Mucosa of descending colon (tissue), 3 donors: ENCODE results near the gene CASR. TPM values are rescaled to one million over a fixed set of nuclear protein-coding genes. Genes with fewer than 3 reads are reported as not detected.

Source experiments
- ATAC-seq: fragments of 200-7000 bp; cut with Tn5 transposase; one replicate; pipeline ENCODE4 v1.9.1; 2020; ENCODE audit warnings: mild to moderate bottlenecking, moderate library complexity
- DNase-seq, 3 donors: peaks; one replicate each; pipeline ENCODE4 v3.0.0-alpha.2; 2020
- H3K36me3 ChIP-seq: fragments of 200-600 bp; one replicate; pipeline ENCODE4 v1.8.0; 2021; ENCODE audit warnings: low read depth, mild to moderate bottlenecking
- H3K4me1 ChIP-seq: fragments of 200-600 bp; one replicate; pipeline ENCODE4 v1.8.0; 2021; ENCODE audit warnings: low read depth, mild to moderate bottlenecking
- H3K4me3 ChIP-seq: fragments of 200-600 bp; one replicate; pipeline ENCODE4 v1.8.0; 2021; ENCODE audit warnings: mild to moderate bottlenecking
- H3K9me3 ChIP-seq: fragments of 200-600 bp; one replicate; pipeline ENCODE4 v1.8.0; 2021; ENCODE audit warnings: mild to moderate bottlenecking
- CTCF ChIP-seq: fragments of 200-600 bp; IDR thresholded peaks from one replicate; pipeline ENCODE4 v1.8.0; 2022; ENCODE audit warnings: antibody characterized with exemption, mild to moderate bottlenecking
- intact Hi-C, 2 donors: fragments of 100-400 bp; cut with DNase I in 1 of 2; cut with micrococcal nuclease in 1 of 2; formaldehyde crosslinking; loops; one replicate each; pipeline versions ENCODE4 v1.11.0 to v1.11.1; 2022; cut with DNase I, micrococcal nuclease
- total RNA-seq, 3 donors: library from RNA; stranded (reverse); fragmentation: NEBNext Ultra II Directional in 2 of 3; extraction: Animal tissue kit (Norgen Biotek cat#: 25700) in 2 of 3; gene quantifications; one replicate each; pipeline versions ENCODE4 v1.2.1 to v1.2.4, GENCODE V29; 2021 to 2023
- donor health status: DM: no; HTN: no; CAD: no; lungs with moderate emphysema.
- donor health status: DM: no; HTN: no; CAD: no.
- donor health status: DM: no; HTN: yes; CAD: no.

Gene CASR
- total RNA-seq, 3 donors from 2014 or later = 0.32 to 1.2 (median 0.36) TPM

- no peaks in the 10 kb centered on the region for H3K4me1 ChIP-seq
Measured at GRCh38 chr3:122232485-122232884, 49.0 kb downstream of the CASR start.

GRCh38 chr3:122233101-122233952 is 49.9 kb downstream of the CASR start:
- ATAC-seq = peak; percentile 66

More at GRCh38 chr3:122232485-122232884, 49.0 kb downstream of the CASR start:
- Histone ChIP-seq H3K36me3 (no peaks in the 10 kb centered on the region), H3K9me3 (no peaks in the 10 kb centered on the region), H3K4me3 (no peak overlapping the region)
- TF ChIP-seq CTCF = no peak
- ATAC-seq = no peak
- intact Hi-C loops = no loop called here
- no peak for DNase-seq

GRCh38 chr3:122234117-122234516 is 50.6 kb downstream of the CASR start:
- no peaks in the 10 kb centered on the region for H3K36me3 ChIP-seq
- TF ChIP-seq CTCF = no peak
- H3K4me3 ChIP-seq = no peak overlapping the region
- ATAC-seq (no peak), DNase-seq (no peak)
- H3K9me3 ChIP-seq = no peaks in the 10 kb centered on the region
- intact Hi-C loops = no loop called here
- H3K4me1 ChIP-seq = no peaks in the 10 kb centered on the region

More at GRCh38 chr3:122233101-122233952, 49.9 kb downstream of the CASR start:
- intact Hi-C loops = no loop called here
- no peaks in the 10 kb centered on the region for H3K9me3 ChIP-seq
- no peak for TF ChIP-seq CTCF
- H3K4me1 ChIP-seq = no peaks in the 10 kb centered on the region
- H3K36me3 ChIP-seq = no peaks in the 10 kb centered on the region
- H3K4me3 ChIP-seq = no peak overlapping the region
- DNase-seq = peak in 1 of 3 donors; percentile 31

- DNase-seq = no peak
- intact Hi-C loops = no loop called here
- Histone ChIP-seq H3K9me3 (no peaks in the 10 kb centered on the region), H3K4me1 (no peaks in the 10 kb centered on the region), H3K4me3 (no peak overlapping the region), H3K36me3 (no peaks in the 10 kb centered on the region)
- ATAC-seq = no peak
- no peak for TF ChIP-seq CTCF
Measured at GRCh38 chr3:122235147-122235546, 51.7 kb downstream of the CASR start.

DNA sequence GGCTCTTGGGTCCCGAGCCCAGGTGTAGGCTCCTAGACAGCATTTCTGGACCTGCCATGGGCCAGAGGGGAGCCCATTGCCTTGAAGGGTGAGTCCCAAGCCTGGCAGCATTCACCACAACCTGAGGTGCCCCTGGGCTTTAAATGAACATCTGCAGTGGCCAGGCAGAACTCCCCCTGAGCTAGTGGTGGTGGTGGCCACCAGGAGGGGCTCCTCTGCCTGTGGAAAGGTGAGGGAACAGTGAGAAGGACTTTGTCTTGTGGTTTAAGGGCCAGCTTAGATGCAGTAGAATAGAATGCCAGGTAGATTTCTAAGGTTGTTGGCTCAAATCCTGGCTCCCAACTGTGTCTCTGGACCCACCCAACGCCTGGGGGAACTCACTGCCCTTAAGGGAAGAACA is 55.6 kb downstream of the CASR start:
- no peak for TF ChIP-seq CTCF
- H3K4me3 ChIP-seq = no peak overlapping the region
- intact Hi-C loops = no loop called here

More for the DNA sequence above, 55.6 kb downstream of the CASR start:
- Histone ChIP-seq H3K36me3 (no peaks in the 10 kb centered on the region), H3K9me3 (no peaks in the 10 kb centered on the region), H3K4me1 (no peaks in the 10 kb centered on the region)
- ATAC-seq (no peak), DNase-seq (no peak)
